B cell (primary cell): Measurements from ENCODE around the gene TMEM185A.

ENCODE experiments used
- EZH2 ChIP-seq: IDR thresholded peaks from 2 replicates; pipeline ENCODE4 v1.6.1; 2012; ENCODE audit warnings: borderline replicate concordance, low read depth, mild to moderate bottlenecking, moderate library complexity, low read length; ENCODE audit not compliant: insufficient read depth, poor library complexity, severe bottlenecking
- TF ChIP-seq, protein P1 (sequence below): fragments of 200-600 bp; IDR thresholded peaks from one replicate; pipeline ENCODE4 v1.8.0; 2022; ENCODE audit warnings: antibody characterized with exemption, mild to moderate bottlenecking

DNA sequence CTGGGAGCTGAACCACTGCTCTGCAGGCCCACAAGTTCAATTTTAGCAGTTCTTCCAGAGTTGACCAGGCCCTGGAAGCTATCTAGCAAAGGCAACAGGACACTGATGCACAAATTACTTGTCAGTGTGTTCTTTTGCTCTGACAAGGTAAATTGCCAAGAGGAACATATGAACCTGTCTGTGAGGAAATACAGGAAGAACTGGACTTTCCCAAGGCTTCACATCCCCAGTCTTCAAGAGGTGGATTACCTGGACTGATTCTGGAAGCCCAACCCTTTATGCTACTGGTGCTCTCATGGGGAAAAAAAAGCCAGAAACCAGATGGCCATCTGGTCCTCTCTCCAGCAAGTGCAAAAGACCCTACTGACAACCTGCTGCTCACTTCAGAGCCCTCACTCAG lies 1.9 kb upstream of the TMEM185A start:
- TF ChIP-seq, protein P1, sequence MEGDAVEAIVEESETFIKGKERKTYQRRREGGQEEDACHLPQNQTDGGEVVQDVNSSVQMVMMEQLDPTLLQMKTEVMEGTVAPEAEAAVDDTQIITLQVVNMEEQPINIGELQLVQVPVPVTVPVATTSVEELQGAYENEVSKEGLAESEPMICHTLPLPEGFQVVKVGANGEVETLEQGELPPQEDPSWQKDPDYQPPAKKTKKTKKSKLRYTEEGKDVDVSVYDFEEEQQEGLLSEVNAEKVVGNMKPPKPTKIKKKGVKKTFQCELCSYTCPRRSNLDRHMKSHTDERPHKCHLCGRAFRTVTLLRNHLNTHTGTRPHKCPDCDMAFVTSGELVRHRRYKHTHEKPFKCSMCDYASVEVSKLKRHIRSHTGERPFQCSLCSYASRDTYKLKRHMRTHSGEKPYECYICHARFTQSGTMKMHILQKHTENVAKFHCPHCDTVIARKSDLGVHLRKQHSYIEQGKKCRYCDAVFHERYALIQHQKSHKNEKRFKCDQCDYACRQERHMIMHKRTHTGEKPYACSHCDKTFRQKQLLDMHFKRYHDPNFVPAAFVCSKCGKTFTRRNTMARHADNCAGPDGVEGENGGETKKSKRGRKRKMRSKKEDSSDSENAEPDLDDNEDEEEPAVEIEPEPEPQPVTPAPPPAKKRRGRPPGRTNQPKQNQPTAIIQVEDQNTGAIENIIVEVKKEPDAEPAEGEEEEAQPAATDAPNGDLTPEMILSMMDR: no peak
- no peak for TF ChIP-seq EZH2
